GM19099 (cell line): ENCODE results near the gene LGALS3BP.

Experiments
- POLR2A ChIP-seq: IDR thresholded peaks from 3 replicates; pipeline ENCODE4 v1.6.1; 2011; ENCODE audit warnings: low read depth; ENCODE audit not compliant: insufficient read length; ENCODE audit errors: extremely low read depth

Gene LGALS3BP

GRCh38 chr17:78954684-78955083 is 25.0 kb downstream of the LGALS3BP start:
- TF ChIP-seq POLR2A = no peak

GRCh38 chr17:78953356-78954350 is 26.1 kb downstream of the LGALS3BP start:
- TF ChIP-seq POLR2A = no peak

GRCh38 chr17:78952706-78953105 is 27.0 kb downstream of the LGALS3BP start:
- no peak for TF ChIP-seq POLR2A

GRCh38 chr17:78951967-78952551 is 27.7 kb downstream of the LGALS3BP start:
- no peak for TF ChIP-seq POLR2A

- TF ChIP-seq POLR2A = no peak
Observed at GRCh38 chr17:78950870-78951269, 28.9 kb downstream of the LGALS3BP start.

- TF ChIP-seq POLR2A = no peak
Observed at GRCh38 chr17:78947235-78948149, 32.2 kb downstream of the LGALS3BP start.

GRCh38 chr17:78946631-78947030 is 33.1 kb downstream of the LGALS3BP start:
- no peak for TF ChIP-seq POLR2A

GRCh38 chr17:78946131-78946530 is 33.6 kb downstream of the LGALS3BP start:
- TF ChIP-seq POLR2A = no peak

GRCh38 chr17:78944956-78945355 is 34.8 kb downstream of the LGALS3BP start:
- TF ChIP-seq POLR2A = no peak

GRCh38 chr17:78944026-78944425 is 35.7 kb downstream of the LGALS3BP start:
- no peak for TF ChIP-seq POLR2A

- no peak for TF ChIP-seq POLR2A
Observed at GRCh38 chr17:78940708-78941107, 39.0 kb downstream of the LGALS3BP start.

GRCh38 chr17:78940258-78940657 is 39.5 kb downstream of the LGALS3BP start:
- TF ChIP-seq POLR2A = no peak

- TF ChIP-seq POLR2A = no peak
Observed at GRCh38 chr17:78939615-78940014, 40.1 kb downstream of the LGALS3BP start.

- no peak for TF ChIP-seq POLR2A
Observed at GRCh38 chr17:78937561-78937960, 42.2 kb downstream of the LGALS3BP start.

- TF ChIP-seq POLR2A = no peak
Observed at GRCh38 chr17:78935419-78936323, 44.1 kb downstream of the LGALS3BP start.
